ENCODE data around the gene ARRB1.

ARRB1 gene

GRCh38 chr11:75272391-75272790, 79.1 kb downstream of the ARRB1 start:
- Histone ChIP-seq H3K4me3 (ENCODE audit: low read depth, low read length) (no peak overlapping the region), H3K9ac (ENCODE audit: low read depth, low read length) (no peak overlapping the region), H3K36me3 (ENCODE audit: control insufficient read depth, insufficient read depth, low read length) (peaks cover 2% of the 10 kb centered on the region; the same call in 1 of the 2 replicates), H3K4me1 (ENCODE audit: control insufficient read depth, insufficient read depth, low read length) (no peaks in the 10 kb centered on the region; the same call in 1 of the 2 replicates), H3K9me3 (ENCODE audit: control insufficient read depth, insufficient read depth, low read length) (no peaks in the 10 kb centered on the region), H3K27ac (ENCODE audit: low read depth, low read length) (no peak overlapping the region), H3K27me3 (ENCODE audit: control insufficient read depth, insufficient read depth, low read length) (no peaks in the 10 kb centered on the region)

GRCh38 chr11:75271730-75272129, 79.7 kb downstream of the ARRB1 start:
- H3K27ac ChIP-seq (ENCODE audit: low read depth, low read length) = no peak overlapping the region
- no peaks in the 10 kb centered on the region for H3K27me3 ChIP-seq (ENCODE audit: control insufficient read depth, insufficient read depth, low read length)
- H3K9ac ChIP-seq (ENCODE audit: low read depth, low read length) = no peak overlapping the region
- no peaks in the 10 kb centered on the region; the same call in 1 of the 2 replicates for H3K4me1 ChIP-seq (ENCODE audit: control insufficient read depth, insufficient read depth, low read length)
- no peaks in the 10 kb centered on the region for H3K9me3 ChIP-seq (ENCODE audit: control insufficient read depth, insufficient read depth, low read length)
- H3K4me3 ChIP-seq (ENCODE audit: low read depth, low read length) = no peak overlapping the region
- peaks cover 2% of the 10 kb centered on the region; the same call in 1 of the 2 replicates for H3K36me3 ChIP-seq (ENCODE audit: control insufficient read depth, insufficient read depth, low read length)

- no peak overlapping the region for H3K9ac ChIP-seq (ENCODE audit: low read depth, low read length)
- H3K27ac ChIP-seq (ENCODE audit: low read depth, low read length) = no peak overlapping the region
- no peak overlapping the region for H3K4me3 ChIP-seq (ENCODE audit: low read depth, low read length)
- no peaks in the 10 kb centered on the region for H3K27me3 ChIP-seq (ENCODE audit: control insufficient read depth, insufficient read depth, low read length)
- no peaks in the 10 kb centered on the region; the same call in 1 of the 2 replicates for H3K36me3 ChIP-seq (ENCODE audit: control insufficient read depth, insufficient read depth, low read length)
- no peaks in the 10 kb centered on the region; the same call in 1 of the 2 replicates for H3K4me1 ChIP-seq (ENCODE audit: control insufficient read depth, insufficient read depth, low read length)
- no peaks in the 10 kb centered on the region for H3K9me3 ChIP-seq (ENCODE audit: control insufficient read depth, insufficient read depth, low read length)
Measured at GRCh38 chr11:75270896-75271418, 80.5 kb downstream of the ARRB1 start.

- H3K4me1 ChIP-seq (ENCODE audit: control insufficient read depth, insufficient read depth, low read length) = no peaks in the 10 kb centered on the region
- H3K36me3 ChIP-seq (ENCODE audit: control insufficient read depth, insufficient read depth, low read length) = no peaks in the 10 kb centered on the region; the same call in 1 of the 2 replicates
- no peak overlapping the region for H3K27ac ChIP-seq (ENCODE audit: low read depth, low read length)
- no peak overlapping the region for H3K9ac ChIP-seq (ENCODE audit: low read depth, low read length)
- H3K9me3 ChIP-seq (ENCODE audit: control insufficient read depth, insufficient read depth, low read length) = no peaks in the 10 kb centered on the region
- no peaks in the 10 kb centered on the region for H3K27me3 ChIP-seq (ENCODE audit: control insufficient read depth, insufficient read depth, low read length)
- no peak overlapping the region for H3K4me3 ChIP-seq (ENCODE audit: low read depth, low read length)
Measured at GRCh38 chr11:75269896-75270295, 81.6 kb downstream of the ARRB1 start.

GRCh38 chr11:75269367-75269660, 82.1 kb downstream of the ARRB1 start:
- H3K27ac ChIP-seq (ENCODE audit: low read depth, low read length) = no peak overlapping the region
- no peaks in the 10 kb centered on the region for H3K4me1 ChIP-seq (ENCODE audit: control insufficient read depth, insufficient read depth, low read length)
- no peaks in the 10 kb centered on the region; the same call in 1 of the 2 replicates for H3K36me3 ChIP-seq (ENCODE audit: control insufficient read depth, insufficient read depth, low read length)
- no peak overlapping the region for H3K9ac ChIP-seq (ENCODE audit: low read depth, low read length)
- no peaks in the 10 kb centered on the region for H3K9me3 ChIP-seq (ENCODE audit: control insufficient read depth, insufficient read depth, low read length)
- no peak overlapping the region for H3K4me3 ChIP-seq (ENCODE audit: low read depth, low read length)
- H3K27me3 ChIP-seq (ENCODE audit: control insufficient read depth, insufficient read depth, low read length) = no peaks in the 10 kb centered on the region

GRCh38 chr11:75268626-75269366, 82.7 kb downstream of the ARRB1 start:
- no peaks in the 10 kb centered on the region; the same call in 1 of the 2 replicates for H3K36me3 ChIP-seq (ENCODE audit: control insufficient read depth, insufficient read depth, low read length)
- H3K27ac ChIP-seq (ENCODE audit: low read depth, low read length) = no peak overlapping the region
- no peak overlapping the region for H3K4me3 ChIP-seq (ENCODE audit: low read depth, low read length)

GRCh38 chr11:75267171-75267970, 84.1 kb downstream of the ARRB1 start:
- no peaks in the 10 kb centered on the region; the same call in 1 of the 2 replicates for H3K36me3 ChIP-seq (ENCODE audit: control insufficient read depth, insufficient read depth, low read length)
- no peak overlapping the region for H3K4me3 ChIP-seq (ENCODE audit: low read depth, low read length)
- H3K4me1 ChIP-seq (ENCODE audit: control insufficient read depth, insufficient read depth, low read length) = no peaks in the 10 kb centered on the region
- H3K27me3 ChIP-seq (ENCODE audit: control insufficient read depth, insufficient read depth, low read length) = no peaks in the 10 kb centered on the region
- no peak overlapping the region for H3K9ac ChIP-seq (ENCODE audit: low read depth, low read length)
- no peaks in the 10 kb centered on the region for H3K9me3 ChIP-seq (ENCODE audit: control insufficient read depth, insufficient read depth, low read length)
- H3K27ac ChIP-seq (ENCODE audit: low read depth, low read length) = no peak overlapping the region

More at GRCh38 chr11:75268626-75269366, 82.7 kb downstream of the ARRB1 start:
- Histone ChIP-seq H3K9me3 (ENCODE audit: control insufficient read depth, insufficient read depth, low read length) (no peaks in the 10 kb centered on the region), H3K9ac (ENCODE audit: low read depth, low read length) (no peak overlapping the region), H3K27me3 (ENCODE audit: control insufficient read depth, insufficient read depth, low read length) (no peaks in the 10 kb centered on the region), H3K4me1 (ENCODE audit: control insufficient read depth, insufficient read depth, low read length) (no peaks in the 10 kb centered on the region)

GRCh38 chr11:75265851-75266531, 85.5 kb downstream of the ARRB1 start:
- Histone ChIP-seq H3K27ac (ENCODE audit: low read depth, low read length) (no peak overlapping the region), H3K9ac (ENCODE audit: low read depth, low read length) (no peak overlapping the region), H3K36me3 (ENCODE audit: control insufficient read depth, insufficient read depth, low read length) (no peaks in the 10 kb centered on the region; the same call in 1 of the 2 replicates), H3K27me3 (ENCODE audit: control insufficient read depth, insufficient read depth, low read length) (no peaks in the 10 kb centered on the region), H3K9me3 (ENCODE audit: control insufficient read depth, insufficient read depth, low read length) (no peaks in the 10 kb centered on the region), H3K4me1 (ENCODE audit: control insufficient read depth, insufficient read depth, low read length) (no peaks in the 10 kb centered on the region), H3K4me3 (ENCODE audit: low read depth, low read length) (no peak overlapping the region)

GRCh38 chr11:75264971-75265370, 86.5 kb downstream of the ARRB1 start:
- Histone ChIP-seq H3K36me3 (ENCODE audit: control insufficient read depth, insufficient read depth, low read length) (no peaks in the 10 kb centered on the region; the same call in 1 of the 2 replicates), H3K27ac (ENCODE audit: low read depth, low read length) (no peak overlapping the region), H3K27me3 (ENCODE audit: control insufficient read depth, insufficient read depth, low read length) (no peaks in the 10 kb centered on the region), H3K4me1 (ENCODE audit: control insufficient read depth, insufficient read depth, low read length) (no peaks in the 10 kb centered on the region), H3K9me3 (ENCODE audit: control insufficient read depth, insufficient read depth, low read length) (no peaks in the 10 kb centered on the region), H3K9ac (ENCODE audit: low read depth, low read length) (no peak overlapping the region), H3K4me3 (ENCODE audit: low read depth, low read length) (no peak overlapping the region)

- no peaks in the 10 kb centered on the region; the same call in 1 of the 2 replicates for H3K36me3 ChIP-seq (ENCODE audit: control insufficient read depth, insufficient read depth, low read length)
- H3K4me1 ChIP-seq (ENCODE audit: control insufficient read depth, insufficient read depth, low read length) = no peaks in the 10 kb centered on the region
- no peaks in the 10 kb centered on the region for H3K9me3 ChIP-seq (ENCODE audit: control insufficient read depth, insufficient read depth, low read length)
- H3K4me3 ChIP-seq (ENCODE audit: low read depth, low read length) = no peak overlapping the region
- no peaks in the 10 kb centered on the region for H3K27me3 ChIP-seq (ENCODE audit: control insufficient read depth, insufficient read depth, low read length)
- no peak overlapping the region for H3K27ac ChIP-seq (ENCODE audit: low read depth, low read length)
- H3K9ac ChIP-seq (ENCODE audit: low read depth, low read length) = no peak overlapping the region
Measured at GRCh38 chr11:75264356-75264755, 87.1 kb downstream of the ARRB1 start.

Measured in HUES48 (cell line).